ENCODE results near the gene GRK7. TPM values are rescaled to one million over a fixed set of nuclear protein-coding genes. Genes with fewer than 3 reads are reported as not detected.
A peak's percentile ranks its signal among the peaks of the same experiment; 100 is the strongest.
"Not testable (repeated sequence)": the region's sequence is repeated elsewhere in the genome, so short reads cannot be mapped to it uniquely, and the experiment has no call there.

Gene GRK7
- total RNA-seq, 1 donor from 2014 or later = 0.10 TPM

- peak; percentile 53 for DNase-seq
Measured at GRCh38 chr3:141796081-141796888, 33.1 kb downstream of the GRK7 start.

GRCh38 chr3:141796889-141797781 is 33.9 kb downstream of the GRK7 start:
- peak; percentile 68 for DNase-seq

GRCh38 chr3:141797819-141798447 is 34.7 kb downstream of the GRK7 start:
- no peak for DNase-seq

- no peak for DNase-seq
Measured at GRCh38 chr3:141798448-141798845, 35.2 kb downstream of the GRK7 start.

- DNase-seq = no peak
Measured at GRCh38 chr3:141802316-141803077, 39.3 kb downstream of the GRK7 start.

GRCh38 chr3:141803538-141803937 is 40.3 kb downstream of the GRK7 start:
- DNase-seq = not testable (repeated sequence)

- DNase-seq = no peak
Measured at GRCh38 chr3:141804447-141804777, 41.2 kb downstream of the GRK7 start.

- DNase-seq = no peak
Measured at GRCh38 chr3:141804778-141805639, 41.8 kb downstream of the GRK7 start.

GRCh38 chr3:141807277-141808033 is 44.2 kb downstream of the GRK7 start:
- no peak for DNase-seq

GRCh38 chr3:141808586-141808985 is 45.4 kb downstream of the GRK7 start:
- no peak for DNase-seq

- DNase-seq = no peak
Measured at GRCh38 chr3:141810161-141810560, 47.0 kb downstream of the GRK7 start.

GRCh38 chr3:141811348-141811747 is 48.1 kb downstream of the GRK7 start:
- peak; percentile 56 for DNase-seq

- peak; percentile 66 for DNase-seq
Measured at GRCh38 chr3:141812084-141812483, 48.9 kb downstream of the GRK7 start.

GRCh38 chr3:141812586-141812985 is 49.4 kb downstream of the GRK7 start:
- no peak for DNase-seq

Small RNA genes within 50 kb of the gene (small RNA-seq; reads per million reads assigned to genes)
- not detected for gene AC112771.1 (ENCODE audit: low replicate concordance)

Other genes starting within 250 kb of the GRK7 start
- 30.7 TPM for gene RNF7, start 25.1 kb upstream of the GRK7 start, total RNA-seq
- 69.3 TPM for gene ATP1B3, start 113.2 kb downstream of the GRK7 start, total RNA-seq

Data from skin of body (tissue), 3 donors.